HepG2 (cell line): ENCODE data around the gene MTHFD1. TPM values are rescaled to one million over a fixed set of nuclear protein-coding genes. Genes with fewer than 3 reads are reported as not detected.

Source experiments
- ATAC-seq: fragments of 200-7000 bp; cut with Tn5 transposase; 3 replicates; pipeline ENCODE4 v1.9.1; 2020; ENCODE audit warnings: mild to moderate bottlenecking, moderate library complexity
- BruUV-seq: library from RNA; stranded (reverse); fragments of 400-500 nt; replicated peaks from 2 replicates; lab custom pipeline; 2021; lab: Mats Ljungman, UMichigan
- CTCF ChIA-PET: fragments of 300-600 bp; formaldehyde crosslinking; extraction: SDS; loops from one replicate; lab custom pipeline; 2021; ENCODE audit warnings: low total read pairs, inconsistent platforms, low intra/inter-chr PET ratio; lab: Yijun Ruan, JAX
- POLR2A ChIA-PET: fragments of 350-600 bp; sonication (Branson Sonifier 250); formaldehyde crosslinking; loops from one replicate; lab custom pipeline; 2020; ENCODE audit warnings: antibody characterized with exemption, inconsistent platforms; lab: Yijun Ruan, JAX
- DNase-seq: peaks from one replicate; pipeline ENCODE4 v3.0.0-alpha.2; 2015; ENCODE audit warnings: low spot score
- FAIRE-seq: peaks from 3 replicates; lab custom pipeline; 2011; peaks lifted over from hg19 to GRCh38; lab: Jason Lieb, UNC
- H2AFZ ChIP-seq: one replicate; pipeline ENCODE4 v1.6.1; 2011; ENCODE audit warnings: low read length, inconsistent platforms
- H3K27ac ChIP-seq: fragments of 300-600 bp; 3 replicates; pipeline ENCODE4 v1.8.0; 2011; ENCODE audit warnings: mixed run types, mild to moderate bottlenecking, mixed read lengths, low read length, inconsistent platforms; ENCODE audit not compliant: insufficient read depth; ENCODE audit errors: extremely low read length
- H3K27me3 ChIP-seq, 2 experiments: fragments of 200-600 bp in 1 of 2; 2 replicates in 1 of 2; 3 replicates in 1 of 2; pipeline versions ENCODE4 v1.6.0 to v1.8.0; 2011; ENCODE audit warnings: low read length in 2 of 2, mild to moderate bottlenecking in 2 of 2, moderate library complexity in 2 of 2, inconsistent platforms in 1 of 2; ENCODE audit not compliant: insufficient read depth in 2 of 2, control insufficient read depth in 1 of 2
- H3K36me3 ChIP-seq, 2 experiments: fragments of 200-600 bp in 1 of 2; replicated peaks in 1 of 2; 2 replicates in 1 of 2; 3 replicates in 1 of 2; pipeline versions ENCODE4 v1.5.1 to v1.8.0; 2011; ENCODE audit warnings: low read length in 2 of 2, inconsistent platforms in 1 of 2; ENCODE audit not compliant: insufficient read depth in 2 of 2, control insufficient read depth in 1 of 2
- H3K4me1 ChIP-seq: 2 replicates; pipeline ENCODE4 v1.5.1; 2012; ENCODE audit warnings: low read length, inconsistent platforms; ENCODE audit not compliant: insufficient read depth
- H3K4me2 ChIP-seq: 2 replicates; pipeline ENCODE4 v1.6.0; 2011; ENCODE audit warnings: low read depth, low read length, inconsistent platforms
- H3K4me3 ChIP-seq, 3 experiments: fragments of 200-600 bp in 1 of 3; sonication (generic), shearing (Covaris generic) in 1 of 3; replicated peaks in 1 of 3; 2 replicates each; pipeline ENCODE4 v1.5.1; 2011 to 2016; ENCODE audit warnings: low read length in 3 of 3, inconsistent platforms in 2 of 3, low read depth in 2 of 3, mild to moderate bottlenecking in 2 of 3, control low read depth in 1 of 3, mixed read lengths in 1 of 3; ENCODE audit not compliant: insufficient read depth in 1 of 3
- H3K79me2 ChIP-seq: one replicate; pipeline ENCODE4 v1.6.1; 2011; ENCODE audit warnings: low read length, inconsistent platforms; ENCODE audit not compliant: insufficient read depth
- H3K9ac ChIP-seq: 2 replicates; pipeline ENCODE4 v1.6.0; 2011; ENCODE audit warnings: mild to moderate bottlenecking, low read depth, low read length, inconsistent platforms; ENCODE audit not compliant: insufficient read depth
- H3K9me3 ChIP-seq: 2 replicates; pipeline ENCODE4 v1.5.1; 2012; ENCODE audit warnings: mild to moderate bottlenecking, low read length
- H4K20me1 ChIP-seq: 2 replicates; pipeline ENCODE4 v1.6.0; 2011; ENCODE audit warnings: inconsistent platforms, mild to moderate bottlenecking, low read length, moderate library complexity; ENCODE audit not compliant: insufficient read depth
- ATF1 ChIP-seq: IDR thresholded peaks from 2 replicates; pipeline ENCODE4 v1.6.1; 2016; ENCODE audit warnings: mild to moderate bottlenecking, control low read depth
- CBX5 ChIP-seq: sonication (generic); formaldehyde crosslinking; IDR thresholded peaks from 2 replicates; pipeline ENCODE4 v1.4.0; 2020; ENCODE audit warnings: missing genetic modification reagents, borderline replicate concordance
- GATAD2A ChIP-seq: IDR thresholded peaks from 2 replicates; pipeline ENCODE4 v1.6.1; 2016
- MEIS2 ChIP-seq: sonication (generic); formaldehyde crosslinking; IDR thresholded peaks from 2 replicates; pipeline ENCODE4 v1.9.0; 2021; ENCODE audit warnings: mild to moderate bottlenecking, missing genetic modification reagents
- ZBTB8A ChIP-seq: sonication (generic); formaldehyde crosslinking; IDR thresholded peaks from 2 replicates; pipeline ENCODE4 v1.4.0; 2020; ENCODE audit warnings: mild to moderate bottlenecking, low read depth, missing genetic modification reagents, borderline replicate concordance
- ZFAT ChIP-seq: sonication (generic); formaldehyde crosslinking; conservative IDR thresholded peaks from 2 replicates; pipeline ENCODE4 v1.8.1; 2023; ENCODE audit warnings: missing genetic modification reagents, inconsistent platforms
- ZFYVE20 ChIP-seq: sonication (generic); formaldehyde crosslinking; IDR thresholded peaks from 2 replicates; pipeline ENCODE4 v1.8.0; 2023; ENCODE audit warnings: low read depth, mild to moderate bottlenecking, moderate library complexity, missing genetic modification reagents, borderline replicate concordance
- WGBS: methylation state at CpG from one replicate; pipeline ENCODE4 v1.1.6; 2017; ENCODE audit warnings: low lambda C conversion rate; 5-methylcytosine and 5-hydroxymethylcytosine counted together
- in situ Hi-C: cut with HindIII; loops from 2 replicates; pipeline ENCODE4 v1.10.0; 2017; ENCODE audit warnings: low pct_unique_long_range_greater_than_20kb; ENCODE audit not compliant: extremely low pct_ligation_motif_present
- intact Hi-C: fragments of 100-400 bp; cut with micrococcal nuclease; formaldehyde crosslinking; loops from one replicate; pipeline ENCODE4 v1.10.0; 2022; ENCODE audit not compliant: unreplicated experiment
- polyA plus RNA-seq, 8 experiments: library from polyadenylated mRNA; depleted of rRNA in 3 of 8; stranded (reverse) in 7 of 8; unstranded in 1 of 8; fragments of >200 nt; fragmentation: Illumina TruSeq in 4 of 8; extraction: Trizol in 4 of 8; gene quantifications; 2 replicates each; pipeline versions ENCODE4 v1.2.1 to v1.2.3, GENCODE V29; 2011 to 2016; ENCODE audit warnings: low read depth in 4 of 8, missing spikeins in 1 of 8, mixed read lengths in 1 of 8; ENCODE audit not compliant: insufficient read depth in 1 of 8
- total RNA-seq, 5 experiments: library from RNA; depleted of rRNA; stranded (reverse); fragments of >200 nt; fragmentation: Illumina TruSeq; extraction: Trizol; gene quantifications; 2 replicates each; pipeline ENCODE4 v1.2.3, GENCODE V29; 2016; ENCODE audit warnings: low read depth in 1 of 5
- TF ChIP-seq, protein P1 (sequence below), 2 experiments: sonication (generic) in 1 of 2; formaldehyde crosslinking in 1 of 2; IDR thresholded peaks; 2 replicates each; pipeline versions ENCODE4 v1.5.1 to v1.6.1; 2011 to 2020; ENCODE audit warnings: borderline replicate concordance in 1 of 2, low read depth in 1 of 2, low read length in 1 of 2, mild to moderate bottlenecking in 1 of 2, missing genetic modification reagents in 1 of 2, moderate library complexity in 1 of 2
- TF ChIP-seq, protein P2 (sequence below): sonication (generic); formaldehyde crosslinking; IDR thresholded peaks from 2 replicates; pipeline ENCODE4 v1.4.0; 2020; ENCODE audit warnings: missing genetic modification reagents
- TF ChIP-seq, protein P3 (sequence below): sonication (generic); formaldehyde crosslinking; IDR thresholded peaks from 2 replicates; pipeline ENCODE4 v1.4.0; 2020; ENCODE audit warnings: mild to moderate bottlenecking, missing genetic modification reagents

Gene MTHFD1
- total and polyA plus RNA-seq, 2 of the 13 experiments (the other 11 are each of a cell fraction or from before 2014, with no cell fraction given): 31.0 to 106 TPM

DNA sequence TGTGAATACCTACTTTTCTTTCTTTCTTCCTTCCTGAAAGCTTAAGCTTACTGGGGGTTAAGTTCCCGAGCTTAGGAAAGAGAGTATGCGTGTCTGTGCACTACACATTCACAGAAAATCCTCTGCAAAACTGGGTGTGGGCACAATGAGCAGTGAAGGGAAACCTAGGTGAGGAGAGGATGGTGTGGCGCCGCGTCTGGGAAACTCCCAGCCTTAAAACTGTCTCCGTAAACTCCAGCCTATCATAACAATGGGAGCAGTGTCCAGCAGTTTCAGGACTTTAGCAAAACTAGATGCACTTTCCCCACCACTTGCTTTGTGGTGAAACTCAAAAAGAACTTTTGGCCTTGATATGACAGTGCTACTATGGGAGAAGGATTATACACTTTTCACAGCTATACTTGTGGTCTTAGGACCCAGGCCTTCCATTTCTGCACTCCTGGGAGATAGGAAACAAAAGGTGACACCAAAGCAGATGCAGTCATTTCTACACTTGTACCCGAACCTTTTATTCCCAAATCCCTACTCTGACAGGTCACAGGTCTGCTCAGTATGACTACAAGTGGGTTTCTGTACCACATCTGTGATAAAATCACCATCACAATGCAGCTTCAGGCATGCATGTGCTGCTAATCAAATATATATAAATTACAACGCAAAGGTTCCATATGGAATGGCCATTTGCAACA is 87.6 kb downstream of the MTHFD1 start:
- H3K4me3 ChIP-seq: no peak overlapping the region
- H4K20me1 ChIP-seq: no peaks in the 10 kb centered on the region
- no peaks in the 10 kb centered on the region for H3K79me2 ChIP-seq
- in situ Hi-C loops: loop anchor here (5.0 kb wide), 1 partner anchor 133 kb away; no protein-coding TSS in a partner anchor
- peaks cover 8% of the 10 kb centered on the region for H3K4me1 ChIP-seq
- 66% methylated on average over 8 of the region's 8 CpGs for WGBS
- FAIRE-seq: no peak
- peak overlapping the region; percentile 32 for H3K4me2 ChIP-seq
- no peaks in the 10 kb centered on the region; a peak in 1 of 5 replicates for H3K36me3 ChIP-seq
- intact Hi-C loops: no loop called here
- peak; percentile 44 for DNase-seq
- H3K27ac ChIP-seq: peak overlapping the region; percentile 19
- no peak overlapping the region for H2AFZ ChIP-seq
- peak; percentile 82 for ATAC-seq
- POLR2A ChIA-PET: no interaction called here
- H3K27me3 ChIP-seq: no peaks in the 10 kb centered on the region
- CTCF ChIA-PET: no interaction called here
- BruUV-seq: no TSS peak
- H3K9me3 ChIP-seq: no peaks in the 10 kb centered on the region
- H3K9ac ChIP-seq: no peak overlapping the region
- no peak for TF ChIP-seq ZFAT (CRISPR knock-in tag)
- TF ChIP-seq ZBTB8A (CRISPR knock-in tag): no peak
- no peak for TF ChIP-seq ZFYVE20 (CRISPR knock-in tag)
- TF ChIP-seq, protein P1, sequence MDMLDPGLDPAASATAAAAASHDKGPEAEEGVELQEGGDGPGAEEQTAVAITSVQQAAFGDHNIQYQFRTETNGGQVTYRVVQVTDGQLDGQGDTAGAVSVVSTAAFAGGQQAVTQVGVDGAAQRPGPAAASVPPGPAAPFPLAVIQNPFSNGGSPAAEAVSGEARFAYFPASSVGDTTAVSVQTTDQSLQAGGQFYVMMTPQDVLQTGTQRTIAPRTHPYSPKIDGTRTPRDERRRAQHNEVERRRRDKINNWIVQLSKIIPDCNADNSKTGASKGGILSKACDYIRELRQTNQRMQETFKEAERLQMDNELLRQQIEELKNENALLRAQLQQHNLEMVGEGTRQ (IDR thresholded peaks at IDR 0.05; ENCODE audit: low read depth, low read length): no peak
- TF ChIP-seq, protein P1 (CRISPR knock-in tag; IDR thresholded peaks at IDR 0.05; ENCODE audit: borderline replicate concordance): no peak
- TF ChIP-seq, protein P2, sequence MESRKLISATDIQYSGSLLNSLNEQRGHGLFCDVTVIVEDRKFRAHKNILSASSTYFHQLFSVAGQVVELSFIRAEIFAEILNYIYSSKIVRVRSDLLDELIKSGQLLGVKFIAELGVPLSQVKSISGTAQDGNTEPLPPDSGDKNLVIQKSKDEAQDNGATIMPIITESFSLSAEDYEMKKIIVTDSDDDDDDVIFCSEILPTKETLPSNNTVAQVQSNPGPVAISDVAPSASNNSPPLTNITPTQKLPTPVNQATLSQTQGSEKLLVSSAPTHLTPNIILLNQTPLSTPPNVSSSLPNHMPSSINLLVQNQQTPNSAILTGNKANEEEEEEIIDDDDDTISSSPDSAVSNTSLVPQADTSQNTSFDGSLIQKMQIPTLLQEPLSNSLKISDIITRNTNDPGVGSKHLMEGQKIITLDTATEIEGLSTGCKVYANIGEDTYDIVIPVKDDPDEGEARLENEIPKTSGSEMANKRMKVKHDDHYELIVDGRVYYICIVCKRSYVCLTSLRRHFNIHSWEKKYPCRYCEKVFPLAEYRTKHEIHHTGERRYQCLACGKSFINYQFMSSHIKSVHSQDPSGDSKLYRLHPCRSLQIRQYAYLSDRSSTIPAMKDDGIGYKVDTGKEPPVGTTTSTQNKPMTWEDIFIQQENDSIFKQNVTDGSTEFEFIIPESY (CRISPR knock-in tag): no peak
- no peak for TF ChIP-seq ATF1 (CRISPR knock-in tag)
- TF ChIP-seq GATAD2A (CRISPR knock-in tag): no peak
- TF ChIP-seq, protein P3, sequence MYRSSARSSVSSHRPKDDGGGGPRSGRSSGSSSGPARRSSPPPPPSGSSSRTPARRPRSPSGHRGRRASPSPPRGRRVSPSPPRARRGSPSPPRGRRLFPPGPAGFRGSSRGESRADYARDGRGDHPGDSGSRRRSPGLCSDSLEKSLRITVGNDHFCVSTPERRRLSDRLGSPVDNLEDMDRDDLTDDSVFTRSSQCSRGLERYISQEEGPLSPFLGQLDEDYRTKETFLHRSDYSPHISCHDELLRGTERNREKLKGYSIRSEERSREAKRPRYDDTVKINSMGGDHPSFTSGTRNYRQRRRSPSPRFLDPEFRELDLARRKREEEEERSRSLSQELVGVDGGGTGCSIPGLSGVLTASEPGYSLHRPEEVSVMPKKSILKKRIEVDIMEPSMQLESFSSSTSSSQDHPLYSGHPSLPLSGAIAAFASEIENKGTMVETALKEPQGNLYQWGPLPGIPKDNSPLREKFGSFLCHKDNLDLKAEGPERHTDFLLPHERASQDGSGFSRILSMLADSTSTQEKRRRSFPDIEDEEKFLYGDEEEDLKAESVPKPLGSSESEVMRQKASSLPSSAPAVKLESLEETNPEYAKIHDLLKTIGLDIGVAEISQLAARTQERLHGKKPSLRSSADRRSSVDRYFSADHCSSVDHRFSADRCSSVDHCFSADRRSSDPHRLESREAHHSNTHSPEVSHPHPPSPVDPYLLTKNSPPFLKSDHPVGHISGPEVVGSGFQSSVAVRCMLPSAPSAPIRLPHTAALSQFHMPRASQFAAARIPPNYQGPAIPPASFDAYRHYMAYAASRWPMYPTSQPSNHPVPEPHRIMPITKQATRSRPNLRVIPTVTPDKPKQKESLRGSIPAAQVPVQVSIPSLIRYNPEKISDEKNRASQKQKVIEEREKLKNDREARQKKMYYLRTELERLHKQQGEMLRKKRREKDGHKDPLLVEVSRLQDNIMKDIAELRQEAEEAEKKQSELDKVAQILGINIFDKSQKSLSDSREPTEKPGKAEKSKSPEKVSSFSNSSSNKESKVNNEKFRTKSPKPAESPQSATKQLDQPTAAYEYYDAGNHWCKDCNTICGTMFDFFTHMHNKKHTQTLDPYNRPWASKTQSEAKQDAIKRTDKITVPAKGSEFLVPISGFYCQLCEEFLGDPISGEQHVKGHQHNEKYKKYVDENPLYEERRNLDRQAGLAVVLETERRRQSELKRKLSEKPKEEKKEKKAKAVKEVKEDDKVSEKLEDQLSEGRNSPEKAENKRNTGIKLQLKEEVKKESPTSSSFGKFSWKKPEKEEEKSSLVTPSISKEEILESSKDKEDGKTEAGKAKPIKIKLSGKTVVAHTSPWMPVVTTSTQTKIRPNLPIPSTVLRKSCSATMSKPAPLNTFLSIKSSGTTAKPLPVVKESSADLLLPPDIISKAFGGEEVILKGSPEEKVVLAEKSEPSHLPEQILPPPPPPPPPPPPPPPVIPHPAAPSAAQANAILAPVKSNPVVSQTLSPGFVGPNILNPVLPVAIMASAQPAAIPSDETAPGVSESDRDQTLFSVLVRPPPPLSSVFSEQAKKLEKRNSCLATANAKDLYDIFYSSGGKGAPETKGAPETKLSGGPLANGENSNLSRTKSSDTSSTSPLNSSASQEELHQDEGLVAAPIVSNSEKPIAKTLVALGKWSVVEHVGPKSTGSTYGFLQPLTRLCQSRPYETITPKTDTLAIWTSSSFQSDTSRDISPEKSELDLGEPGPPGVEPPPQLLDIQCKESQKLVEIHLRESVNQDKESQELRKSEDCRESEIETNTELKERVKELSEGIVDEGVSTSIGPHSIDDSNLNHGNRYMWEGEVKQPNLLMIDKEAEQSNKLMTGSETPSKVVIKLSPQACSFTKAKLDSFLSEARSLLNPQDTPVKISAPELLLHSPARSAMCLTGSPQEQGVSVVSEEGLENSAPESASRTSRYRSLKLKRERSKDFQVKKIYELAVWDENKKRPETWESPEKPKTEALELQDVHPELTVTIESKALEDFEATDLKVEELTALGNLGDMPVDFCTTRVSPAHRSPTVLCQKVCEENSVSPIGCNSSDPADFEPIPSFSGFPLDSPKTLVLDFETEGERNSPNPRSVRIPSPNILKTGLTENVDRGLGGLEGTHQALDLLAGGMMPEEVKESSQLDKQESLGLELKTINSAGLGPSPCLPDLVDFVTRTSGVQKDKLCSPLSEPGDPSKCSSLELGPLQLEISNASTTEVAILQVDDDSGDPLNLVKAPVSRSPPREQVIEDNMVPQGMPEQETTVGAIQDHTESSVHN: no peak
- TF ChIP-seq MEIS2: no peak
- TF ChIP-seq CBX5 (CRISPR knock-in tag): no peak
